AG04449 (cell line): ENCODE results near the gene ABTB2.

Experiments
- CTCF ChIA-PET: fragments of 350-600 bp; formaldehyde crosslinking; extraction: SDS; loops from one replicate; lab custom pipeline; 2021; ENCODE audit warnings: antibody characterized with exemption; lab: Yijun Ruan, JAX
- POLR2A ChIA-PET: fragments of 400-600, 350-600 bp; formaldehyde crosslinking; extraction: SDS; loops from one replicate; lab custom pipeline; 2020; ENCODE audit warnings: antibody characterized with exemption, inconsistent platforms; lab: Yijun Ruan, JAX
- DNase-seq: peaks from one replicate; pipeline ENCODE4 v3.0.0-alpha.2; 2010; ENCODE audit warnings: low read depth, low spot score
- H3K4me3 ChIP-seq: 2 replicates; pipeline ENCODE4 v1.5.1; 2011; ENCODE audit warnings: low read depth, mild to moderate bottlenecking, control low read depth, low read length
- TF ChIP-seq, protein P1 (sequence below): IDR thresholded peaks from one replicate; pipeline ENCODE4 v1.5.1; 2011; ENCODE audit warnings: mild to moderate bottlenecking, moderate library complexity, low read length, control low read depth, inconsistent platforms; ENCODE audit not compliant: insufficient read depth; ENCODE audit errors: missing control alignments

ABTB2 gene

DNA sequence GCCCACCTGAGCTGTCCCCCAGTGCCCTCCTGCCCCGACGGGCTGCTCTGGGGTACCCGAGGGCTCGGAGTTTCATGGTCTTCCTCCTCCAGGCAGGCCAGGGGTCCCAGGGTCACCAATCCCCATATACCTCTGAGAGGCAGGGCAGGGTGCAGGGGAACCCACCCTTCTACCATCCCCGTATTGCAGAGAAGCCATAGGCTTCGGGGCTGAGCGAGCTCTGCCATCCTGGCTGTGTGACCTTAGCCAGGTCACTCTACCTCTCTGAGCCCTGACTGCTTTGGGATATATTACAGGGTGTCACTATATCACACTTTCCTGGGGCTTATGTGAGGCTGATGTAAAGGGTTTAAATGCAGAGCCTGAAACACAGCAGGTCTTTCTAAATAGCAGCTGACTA lies 195.0 kb downstream of the ABTB2 start:
- TF ChIP-seq, protein P1, sequence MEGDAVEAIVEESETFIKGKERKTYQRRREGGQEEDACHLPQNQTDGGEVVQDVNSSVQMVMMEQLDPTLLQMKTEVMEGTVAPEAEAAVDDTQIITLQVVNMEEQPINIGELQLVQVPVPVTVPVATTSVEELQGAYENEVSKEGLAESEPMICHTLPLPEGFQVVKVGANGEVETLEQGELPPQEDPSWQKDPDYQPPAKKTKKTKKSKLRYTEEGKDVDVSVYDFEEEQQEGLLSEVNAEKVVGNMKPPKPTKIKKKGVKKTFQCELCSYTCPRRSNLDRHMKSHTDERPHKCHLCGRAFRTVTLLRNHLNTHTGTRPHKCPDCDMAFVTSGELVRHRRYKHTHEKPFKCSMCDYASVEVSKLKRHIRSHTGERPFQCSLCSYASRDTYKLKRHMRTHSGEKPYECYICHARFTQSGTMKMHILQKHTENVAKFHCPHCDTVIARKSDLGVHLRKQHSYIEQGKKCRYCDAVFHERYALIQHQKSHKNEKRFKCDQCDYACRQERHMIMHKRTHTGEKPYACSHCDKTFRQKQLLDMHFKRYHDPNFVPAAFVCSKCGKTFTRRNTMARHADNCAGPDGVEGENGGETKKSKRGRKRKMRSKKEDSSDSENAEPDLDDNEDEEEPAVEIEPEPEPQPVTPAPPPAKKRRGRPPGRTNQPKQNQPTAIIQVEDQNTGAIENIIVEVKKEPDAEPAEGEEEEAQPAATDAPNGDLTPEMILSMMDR, result no peak
- CTCF ChIA-PET, result no interaction called here
- DNase-seq, result no peak
- H3K4me3 ChIP-seq, result no peak overlapping the region
- POLR2A ChIA-PET, result no interaction called here

DNA sequence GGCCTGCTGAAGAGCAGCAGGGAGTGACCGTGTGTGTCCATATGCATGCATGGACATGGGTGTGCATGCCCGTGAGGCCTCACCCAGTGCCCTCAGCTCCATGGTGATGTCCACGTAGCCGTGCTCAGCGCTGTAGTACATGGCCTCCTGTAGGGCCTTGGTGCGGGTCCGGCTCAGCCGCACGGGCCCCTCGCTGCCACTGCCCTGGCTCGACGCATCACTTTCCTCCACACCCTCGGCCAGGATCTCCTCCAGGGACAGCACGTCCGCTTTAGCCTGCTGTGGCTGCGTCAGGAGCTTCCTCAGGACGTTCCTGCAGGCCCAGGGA lies 195.4 kb downstream of the ABTB2 start:
- DNase-seq, result no peak
- ChIA-PET POLR2A (no interaction called here), CTCF (no interaction called here)
- TF ChIP-seq, protein P1, result no peak
- no peak overlapping the region for H3K4me3 ChIP-seq

DNA sequence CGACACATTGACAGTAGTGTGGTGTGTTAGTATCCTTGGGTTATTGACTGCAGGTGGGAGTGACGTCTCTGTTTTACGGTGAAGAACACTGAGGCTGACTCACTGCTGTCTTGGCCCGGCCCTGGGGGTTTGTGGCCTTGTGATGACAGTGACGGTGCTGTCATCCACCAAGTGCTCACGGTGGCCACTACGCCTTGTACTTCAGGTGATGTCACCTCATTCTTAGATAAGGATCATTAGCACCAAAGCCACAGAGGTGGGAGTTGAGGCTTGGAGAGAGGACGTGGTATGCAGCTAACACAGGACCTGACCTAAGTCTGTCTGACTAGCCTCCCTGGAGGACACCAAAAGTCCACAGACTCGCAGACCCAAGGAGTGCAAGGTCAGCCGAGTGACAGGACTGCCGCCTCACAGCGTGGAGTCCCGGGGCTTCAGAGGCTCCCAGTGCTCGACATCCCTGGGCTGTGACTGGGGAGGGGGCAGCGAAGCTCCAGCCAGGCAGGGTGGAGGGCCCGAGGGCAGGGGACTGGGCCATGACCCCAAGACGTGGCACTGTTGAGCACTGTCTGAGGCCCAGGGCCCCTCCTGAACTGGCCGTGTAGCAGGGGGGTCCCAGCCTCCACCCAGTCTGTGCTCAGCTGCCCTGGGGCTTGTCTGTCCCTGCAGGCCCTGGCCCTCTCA lies 195.9 kb downstream of the ABTB2 start:
- ChIA-PET POLR2A (no interaction called here), CTCF (interaction anchor here (1.2 kb wide), 1 partner anchor 12 kb away, joined by 5 read pairs; no protein-coding TSS in a partner anchor)
- DNase-seq, result no peak
- TF ChIP-seq, protein P1, result no peak
- H3K4me3 ChIP-seq, result no peak overlapping the region

DNA sequence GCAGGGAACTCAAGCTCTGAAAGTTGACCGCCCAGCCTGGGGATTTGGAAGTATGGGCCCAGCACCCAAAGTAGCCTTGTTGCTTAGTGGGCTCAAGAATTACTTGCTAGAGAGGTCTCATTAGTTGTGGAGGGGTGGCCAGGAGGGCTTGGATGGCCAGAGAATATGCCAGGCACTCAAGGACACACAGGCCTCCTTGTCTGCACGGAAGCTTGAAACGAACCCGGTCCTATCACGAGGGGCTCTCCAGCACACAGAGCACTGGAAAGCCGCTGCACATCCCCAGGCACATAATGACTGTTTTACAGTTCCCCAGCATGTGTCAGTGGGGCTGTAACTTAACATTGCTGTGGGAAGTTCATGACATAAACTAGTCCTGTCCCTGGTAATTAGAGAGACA lies 196.4 kb downstream of the ABTB2 start:
- TF ChIP-seq, protein P1, result no peak
- ChIA-PET POLR2A (no interaction called here), CTCF (interaction anchor here (1.0 to 1.3 kb wide), 4 partner anchors 10 to 197 kb away, joined by 3 to 5 read pairs (median 4); partner anchors contain the start of gene ABTB2)
- no peak overlapping the region for H3K4me3 ChIP-seq
- DNase-seq, result no peak

DNA sequence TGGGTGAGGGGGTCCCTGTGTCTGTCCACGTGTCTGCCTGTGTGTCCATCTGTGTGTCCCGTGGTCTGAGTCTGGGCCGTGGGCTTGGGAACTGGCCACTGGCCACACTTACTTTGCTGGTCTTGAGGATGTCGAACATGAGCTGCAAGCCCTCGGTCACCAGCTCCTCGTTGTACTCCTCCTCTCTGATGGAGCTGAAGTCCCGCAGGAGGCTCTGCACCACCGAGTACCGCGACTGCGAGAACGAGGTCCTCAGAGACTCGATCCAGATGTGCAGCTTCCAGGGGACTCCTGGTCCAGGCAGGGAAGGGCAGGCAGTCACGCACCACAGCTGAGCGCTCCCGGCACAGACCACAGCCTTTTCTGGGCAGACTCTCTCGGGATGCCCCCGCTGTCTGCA lies 197.0 kb downstream of the ABTB2 start:
- ChIA-PET POLR2A (no interaction called here), CTCF (interaction anchor here (1.0 to 1.3 kb wide), 4 partner anchors 9 to 197 kb away, joined by 3 to 5 read pairs (median 4); partner anchors contain the start of gene ABTB2)
- no peak for DNase-seq
- H3K4me3 ChIP-seq, result no peak overlapping the region
- TF ChIP-seq, protein P1, result no peak

DNA sequence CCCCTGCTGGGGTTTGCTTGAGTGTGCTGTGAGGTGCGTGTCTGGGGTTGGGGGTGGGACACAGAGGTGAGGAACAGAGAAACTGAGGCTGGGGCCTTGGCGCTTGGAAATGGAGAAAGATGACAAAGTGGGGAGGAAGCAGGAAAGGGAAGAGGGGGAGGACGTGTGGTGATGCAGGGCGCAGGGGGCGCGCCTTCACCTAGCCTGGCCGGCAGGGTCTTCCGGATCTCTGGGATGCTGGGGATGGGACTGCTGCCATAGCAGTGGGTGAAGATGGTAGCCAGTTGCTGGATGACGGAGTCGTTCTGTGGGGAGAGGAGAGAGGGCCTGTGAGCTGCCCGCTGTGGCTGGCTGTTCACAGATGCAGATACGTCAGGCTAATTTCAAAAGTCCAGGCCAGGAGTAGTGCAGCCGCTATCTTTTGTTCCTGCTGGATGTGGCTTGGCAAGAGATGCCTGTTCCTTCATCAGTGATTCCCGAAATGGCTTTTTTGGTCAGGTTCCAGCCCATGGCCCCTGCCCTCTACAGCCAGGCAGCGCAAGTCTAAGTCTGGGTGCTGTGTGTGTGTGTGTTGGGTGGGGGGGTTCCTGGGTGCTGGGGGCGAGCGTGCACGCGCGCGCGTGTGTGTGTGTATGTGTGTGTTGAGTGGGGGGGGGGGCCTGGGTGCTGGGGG lies 197.6 kb downstream of the ABTB2 start:
- CTCF ChIA-PET, result interaction anchor here (1.0 to 2.2 kb wide), 6 partner anchors 8 to 198 kb away, joined by 3 to 6 read pairs (median 4); partner anchors contain the start of gene ABTB2
- POLR2A ChIA-PET, result no interaction called here
- TF ChIP-seq, protein P1, result no peak
- no peak for DNase-seq
- no peak overlapping the region for H3K4me3 ChIP-seq
